ENCODE data around the gene DUSP2.

Gene DUSP2

DNA sequence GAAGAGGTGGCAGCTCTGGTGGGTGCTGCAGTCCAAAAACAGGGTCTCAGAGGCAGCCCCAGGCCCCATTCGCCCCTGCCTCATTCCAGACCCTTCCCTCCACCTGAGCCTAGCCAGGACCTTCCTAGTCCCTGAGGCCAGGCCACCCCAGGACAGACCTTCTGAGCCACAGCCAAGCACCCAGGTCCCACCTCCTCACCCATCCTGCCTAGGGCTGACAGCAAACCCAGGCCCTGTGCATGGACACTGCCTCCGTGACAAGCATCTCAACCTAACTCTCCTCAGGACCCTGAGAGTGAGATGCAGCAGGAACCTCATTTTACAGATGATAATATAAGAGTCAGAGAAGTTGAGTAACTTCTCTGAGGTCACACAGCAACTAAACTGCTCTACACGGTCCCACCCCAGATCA is 44.3 kb downstream of the DUSP2 start:
- no peaks in the 10 kb centered on the region for H3K36me3 ChIP-seq (ENCODE audit: insufficient read depth, low read depth, low read length)
- no peaks in the 10 kb centered on the region; the same call in 1 of the 2 replicates for H3K4me1 ChIP-seq (ENCODE audit: insufficient read depth, low read length)
- H3K27me3 ChIP-seq (ENCODE audit: insufficient read depth, low read length), result no peaks in the 10 kb centered on the region
- H3K4me3 ChIP-seq (ENCODE audit: low read length), result no peak overlapping the region
- H3K27ac ChIP-seq (ENCODE audit: low read length), result no peak overlapping the region
- H3K9ac ChIP-seq (ENCODE audit: low read depth, low read length), result no peak overlapping the region
- peaks cover 8% of the 10 kb centered on the region; the same call in 1 of the 2 replicates for H3K9me3 ChIP-seq (ENCODE audit: insufficient read depth, low read depth, low read length)

DNA sequence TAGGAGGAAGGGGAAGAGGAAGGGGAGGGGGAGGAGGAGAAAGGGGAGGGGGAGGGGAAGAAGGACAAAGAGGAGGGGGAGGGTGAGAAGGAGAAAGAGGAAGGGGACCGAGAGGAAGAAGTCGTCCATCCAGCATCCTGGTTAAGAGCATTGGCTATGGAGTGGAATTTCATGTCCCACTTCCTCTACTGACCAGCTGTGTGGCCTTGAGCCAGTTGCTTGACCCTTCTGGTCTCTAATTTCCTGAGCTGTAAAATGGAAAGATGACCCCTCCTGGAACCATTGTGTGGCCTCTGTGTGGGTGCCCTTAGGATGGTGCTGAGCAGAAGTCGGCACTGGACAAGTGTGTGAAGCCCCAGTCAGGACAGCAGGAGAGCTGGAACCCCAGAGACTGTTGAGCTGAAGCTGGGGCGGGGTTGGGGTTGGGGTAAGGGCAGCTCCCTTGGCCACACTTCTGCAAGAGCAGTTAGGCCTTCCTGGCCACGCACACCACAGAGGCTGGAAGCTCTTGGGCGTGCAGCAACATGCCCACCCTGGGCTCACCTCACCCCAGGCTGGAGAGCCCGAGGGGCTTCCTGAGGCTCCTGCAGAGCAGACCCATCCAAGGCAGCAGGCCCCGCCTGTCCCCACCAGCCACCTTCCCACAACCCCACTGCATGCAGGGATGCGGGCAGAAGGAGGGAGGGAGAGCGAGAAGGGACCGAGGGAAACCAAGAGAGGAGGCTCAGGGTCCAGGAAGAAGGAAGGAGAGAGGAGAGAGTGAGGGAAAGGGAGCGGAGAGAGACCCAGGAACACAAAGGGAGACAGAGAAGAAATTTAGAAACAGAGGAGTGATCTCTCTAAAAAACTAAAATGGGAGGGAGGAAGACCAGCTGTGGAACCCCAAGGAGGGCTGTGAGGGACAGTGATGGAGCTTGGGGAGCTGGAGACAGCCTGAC is 45.1 kb downstream of the DUSP2 start:
- H3K27me3 ChIP-seq (ENCODE audit: insufficient read depth, low read length), result no peaks in the 10 kb centered on the region
- no peak overlapping the region for H3K27ac ChIP-seq (ENCODE audit: low read length)
- no peaks in the 10 kb centered on the region for H3K36me3 ChIP-seq (ENCODE audit: insufficient read depth, low read depth, low read length)
- H3K4me1 ChIP-seq (ENCODE audit: insufficient read depth, low read length), result no peaks in the 10 kb centered on the region; the same call in 1 of the 2 replicates
- peaks cover 2% of the 10 kb centered on the region; the same call in 1 of the 2 replicates for H3K9me3 ChIP-seq (ENCODE audit: insufficient read depth, low read depth, low read length)
- no peak overlapping the region for H3K4me3 ChIP-seq (ENCODE audit: low read length)
- H3K9ac ChIP-seq (ENCODE audit: low read depth, low read length), result no peak overlapping the region

DNA sequence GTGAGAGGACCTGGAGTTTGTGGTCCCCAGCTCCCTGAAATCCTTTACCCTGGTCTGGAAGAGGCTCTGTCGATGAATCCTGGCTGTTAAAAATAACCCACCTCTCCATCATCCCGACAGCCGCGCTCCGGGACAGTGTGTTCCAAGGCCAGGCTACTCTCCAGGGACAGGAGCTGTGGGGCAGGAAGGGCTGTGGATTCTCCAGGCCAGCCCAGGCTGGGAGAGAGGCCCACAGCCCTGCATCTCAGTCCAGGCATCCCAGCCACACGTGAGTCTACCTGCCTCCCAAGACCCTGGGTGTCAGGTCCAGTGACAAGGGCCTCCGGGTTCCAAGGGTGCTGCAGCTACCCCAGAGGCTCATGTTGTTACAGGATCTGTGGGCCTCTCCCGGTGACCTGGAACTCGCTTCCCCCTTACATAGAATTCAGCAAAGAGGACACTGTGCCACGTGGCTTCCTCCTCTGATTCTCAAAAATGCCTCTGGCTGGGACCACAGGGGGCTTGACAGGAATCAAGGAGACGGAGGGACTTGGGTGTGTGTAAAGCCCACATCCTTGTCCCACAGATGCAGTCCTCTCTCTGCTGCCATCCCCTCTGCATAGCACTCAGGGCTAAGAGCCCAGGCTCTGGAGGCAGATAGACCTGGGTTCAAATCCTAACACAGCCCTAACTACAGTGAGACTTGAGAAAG is 46.2 kb downstream of the DUSP2 start:
- H3K4me1 ChIP-seq (ENCODE audit: insufficient read depth, low read length), result no peaks in the 10 kb centered on the region; the same call in 1 of the 2 replicates
- H3K9ac ChIP-seq (ENCODE audit: low read depth, low read length), result no peak overlapping the region
- no peak overlapping the region for H3K4me3 ChIP-seq (ENCODE audit: low read length)
- no peaks in the 10 kb centered on the region for H3K27me3 ChIP-seq (ENCODE audit: insufficient read depth, low read length)
- H3K9me3 ChIP-seq (ENCODE audit: insufficient read depth, low read depth, low read length), result no peaks in the 10 kb centered on the region
- no peak overlapping the region for H3K27ac ChIP-seq (ENCODE audit: low read length)
- H3K36me3 ChIP-seq (ENCODE audit: insufficient read depth, low read depth, low read length), result no peaks in the 10 kb centered on the region

DNA sequence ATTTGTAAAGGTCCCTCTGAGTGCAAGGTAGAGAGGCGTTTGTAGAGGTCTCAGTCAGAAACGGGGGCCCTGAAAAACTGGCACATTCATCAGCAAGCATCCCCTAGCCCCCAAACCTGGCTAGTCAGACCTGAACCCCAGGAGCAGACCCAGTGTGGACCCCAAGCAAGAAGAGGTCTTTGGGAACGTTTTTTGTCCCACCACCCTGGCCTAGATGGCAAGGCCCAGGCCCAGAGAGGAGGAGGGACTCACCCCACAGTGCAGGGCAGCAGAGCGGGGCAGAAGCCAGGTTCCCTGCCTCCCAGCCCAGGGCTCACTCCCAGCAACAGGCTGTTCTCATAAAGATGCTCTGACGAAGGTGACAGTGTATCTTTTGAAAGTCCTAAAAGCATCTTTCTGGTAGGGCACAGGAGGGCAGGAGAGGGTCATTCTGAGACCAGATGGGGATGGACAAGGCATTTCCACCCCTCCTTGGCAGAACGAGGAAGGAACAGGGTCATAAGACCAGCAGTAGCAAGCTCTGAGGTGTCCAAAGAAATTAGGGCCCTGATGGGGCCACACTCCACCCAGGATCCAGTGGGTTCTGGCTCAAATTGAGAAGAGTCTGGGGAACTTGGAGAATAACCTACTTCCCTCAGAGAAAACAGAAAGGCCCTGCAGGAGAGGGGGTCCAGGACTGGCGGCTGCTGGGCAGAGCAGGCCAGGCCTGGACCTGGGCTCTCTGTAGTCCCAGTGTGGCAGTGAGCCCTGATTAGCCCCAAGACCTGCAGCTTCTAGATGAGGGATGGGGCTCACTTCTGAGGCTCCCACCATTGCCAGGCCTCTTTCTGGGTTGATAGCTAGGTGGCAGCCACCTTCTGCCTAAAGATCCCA is 47.1 kb downstream of the DUSP2 start:
- H3K27ac ChIP-seq (ENCODE audit: low read length), result no peak overlapping the region
- H3K36me3 ChIP-seq (ENCODE audit: insufficient read depth, low read depth, low read length), result no peaks in the 10 kb centered on the region
- H3K9me3 ChIP-seq (ENCODE audit: insufficient read depth, low read depth, low read length), result no peaks in the 10 kb centered on the region
- no peak overlapping the region for H3K4me3 ChIP-seq (ENCODE audit: low read length)
- H3K9ac ChIP-seq (ENCODE audit: low read depth, low read length), result no peak overlapping the region
- H3K27me3 ChIP-seq (ENCODE audit: insufficient read depth, low read length), result no peaks in the 10 kb centered on the region
- H3K4me1 ChIP-seq (ENCODE audit: insufficient read depth, low read length), result no peaks in the 10 kb centered on the region; the same call in 1 of the 2 replicates

DNA sequence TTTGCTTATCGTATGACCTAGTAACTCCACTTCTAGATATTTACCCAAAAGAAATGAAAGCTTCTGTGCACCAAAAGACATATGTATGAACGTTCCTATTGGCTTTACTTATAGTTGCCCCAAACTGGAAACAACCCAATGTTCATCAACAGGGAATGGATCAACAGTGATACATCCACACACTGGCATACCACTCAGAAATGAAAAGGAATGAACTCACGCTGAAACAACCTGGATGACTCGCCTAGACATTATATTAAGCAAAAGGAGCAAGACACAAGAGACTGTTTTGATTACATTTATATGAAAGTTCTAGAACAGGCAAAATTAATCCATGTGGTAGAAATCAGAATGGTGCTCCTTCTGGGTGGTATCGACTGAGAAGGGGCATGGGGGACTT is 47.8 kb downstream of the DUSP2 start:
- no peak overlapping the region for H3K27ac ChIP-seq (ENCODE audit: low read length)
- no peak overlapping the region for H3K9ac ChIP-seq (ENCODE audit: low read depth, low read length)
- H3K27me3 ChIP-seq (ENCODE audit: insufficient read depth, low read length), result no peaks in the 10 kb centered on the region
- H3K9me3 ChIP-seq (ENCODE audit: insufficient read depth, low read depth, low read length), result no peaks in the 10 kb centered on the region
- H3K4me3 ChIP-seq (ENCODE audit: low read length), result no peak overlapping the region
- H3K36me3 ChIP-seq (ENCODE audit: insufficient read depth, low read depth, low read length), result no peaks in the 10 kb centered on the region
- H3K4me1 ChIP-seq (ENCODE audit: insufficient read depth, low read length), result no peaks in the 10 kb centered on the region; the same call in 1 of the 2 replicates

DNA sequence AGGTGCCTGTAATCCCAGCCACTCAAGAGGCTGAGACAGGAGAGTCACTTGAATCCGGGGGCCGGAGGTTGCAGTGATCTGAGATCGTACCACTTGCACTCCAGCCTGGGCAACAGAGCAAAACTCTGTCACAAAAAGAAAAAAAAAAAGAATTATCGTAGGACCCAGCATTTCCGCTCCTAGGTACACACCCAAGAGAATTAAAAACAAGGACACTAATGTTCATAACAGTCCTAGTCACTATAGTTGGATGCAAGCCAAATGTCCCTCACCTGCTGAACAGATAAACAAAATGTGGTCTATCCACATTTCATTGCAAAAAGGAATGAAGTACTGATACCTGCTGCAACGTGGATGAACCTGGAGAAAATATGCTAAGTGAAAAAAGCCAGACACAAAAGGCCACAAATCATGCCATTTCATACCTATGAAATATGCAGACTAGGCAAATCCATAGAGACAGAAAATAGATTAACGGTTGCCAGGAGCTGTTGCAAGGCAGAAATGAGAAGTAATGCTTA is 50.1 kb downstream of the DUSP2 start:
- Histone ChIP-seq H3K27ac (ENCODE audit: low read length) (no peak overlapping the region), H3K9me3 (ENCODE audit: insufficient read depth, low read depth, low read length) (no peaks in the 10 kb centered on the region), H3K4me1 (ENCODE audit: insufficient read depth, low read length) (peaks cover 6% of the 10 kb centered on the region; the same call in 1 of the 2 replicates)

DNA sequence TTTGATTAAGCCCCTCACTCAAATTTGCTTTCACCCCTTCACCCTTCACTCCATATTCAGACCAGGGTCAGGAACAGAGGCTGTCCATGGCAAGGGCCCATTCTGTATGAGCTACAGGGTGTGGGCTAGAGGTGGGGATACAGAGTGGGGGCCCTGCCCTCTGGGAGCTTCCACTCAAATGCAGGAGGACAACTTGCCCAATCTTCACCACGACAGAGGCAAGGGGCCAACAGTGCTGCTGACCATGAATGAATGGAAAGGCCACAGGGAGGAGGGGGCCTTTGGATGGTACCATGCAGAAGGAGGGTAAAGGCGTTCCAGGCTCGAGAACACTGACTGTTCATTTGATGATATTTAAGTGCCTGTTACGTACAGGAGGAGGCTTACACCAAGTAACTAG is 51.7 kb downstream of the DUSP2 start:
- no peak overlapping the region for H3K9ac ChIP-seq (ENCODE audit: low read depth, low read length)
- no peak overlapping the region for H3K27ac ChIP-seq (ENCODE audit: low read length)
- H3K9me3 ChIP-seq (ENCODE audit: insufficient read depth, low read depth, low read length), result no peaks in the 10 kb centered on the region
- H3K27me3 ChIP-seq (ENCODE audit: insufficient read depth, low read length), result no peaks in the 10 kb centered on the region
- peaks cover 6% of the 10 kb centered on the region; the same call in 1 of the 2 replicates for H3K4me1 ChIP-seq (ENCODE audit: insufficient read depth, low read length)
- no peak overlapping the region for H3K4me3 ChIP-seq (ENCODE audit: low read length)
- H3K36me3 ChIP-seq (ENCODE audit: insufficient read depth, low read depth, low read length), result no peaks in the 10 kb centered on the region

More for the DNA sequence above, 50.1 kb downstream of the DUSP2 start:
- Histone ChIP-seq H3K27me3 (ENCODE audit: insufficient read depth, low read length) (no peaks in the 10 kb centered on the region), H3K36me3 (ENCODE audit: insufficient read depth, low read depth, low read length) (no peaks in the 10 kb centered on the region), H3K9ac (ENCODE audit: low read depth, low read length) (no peak overlapping the region), H3K4me3 (ENCODE audit: low read length) (no peak overlapping the region)

Measured in iPS-20b (cell line).